GM23248 (cell line): ENCODE results near the gene TMC5. TPM values are rescaled to one million over a fixed set of nuclear protein-coding genes. Genes with fewer than 3 reads are reported as not detected.

ENCODE experiments used
- DNase-seq: peaks from one replicate; pipeline ENCODE4 v3.0.0-alpha.2; 2015
- H2AFZ ChIP-seq: fragments of 200-600 bp; sonication (generic); 2 replicates; pipeline ENCODE4 v1.6.1; 2016; ENCODE audit warnings: antibody characterized with exemption
- H3F3A ChIP-seq: fragments of 200-600 bp; sonication (generic); 2 replicates; pipeline ENCODE4 v1.6.1; 2016; ENCODE audit warnings: mild to moderate bottlenecking, antibody characterized with exemption, mixed run types; ENCODE audit not compliant: insufficient read depth
- H3K27ac ChIP-seq: fragments of 200-600 bp; sonication (generic); 2 replicates; pipeline ENCODE4 v1.5.1; 2016; ENCODE audit warnings: mild to moderate bottlenecking
- H3K27me3 ChIP-seq: fragments of 200-600 bp; sonication (generic); replicated peaks from 2 replicates; pipeline ENCODE4 v1.6.1; 2016; ENCODE audit warnings: mild to moderate bottlenecking; ENCODE audit not compliant: insufficient read depth
- H3K36me3 ChIP-seq: fragments of 200-600 bp; sonication (generic); 2 replicates; pipeline ENCODE4 v1.6.1; 2016; ENCODE audit warnings: low read depth, mild to moderate bottlenecking
- H3K4me1 ChIP-seq: fragments of 200-600 bp; sonication (generic); 2 replicates; pipeline ENCODE4 v1.6.1; 2016; ENCODE audit warnings: mild to moderate bottlenecking; ENCODE audit not compliant: insufficient read depth
- H3K4me2 ChIP-seq: fragments of 200-600 bp; sonication (generic); one replicate; pipeline ENCODE4 v1.6.1; 2016; ENCODE audit warnings: mild to moderate bottlenecking; ENCODE audit not compliant: unreplicated experiment
- H3K4me3 ChIP-seq: fragments of 200-600 bp; sonication (generic); 2 replicates; pipeline ENCODE4 v1.5.1; 2016; ENCODE audit warnings: mild to moderate bottlenecking
- H3K79me2 ChIP-seq: fragments of 200-600 bp; sonication (generic); 2 replicates; pipeline ENCODE4 v1.6.1; 2016; ENCODE audit warnings: mild to moderate bottlenecking; ENCODE audit not compliant: insufficient read depth
- H3K9ac ChIP-seq: fragments of 200-600 bp; sonication (generic); 2 replicates; pipeline ENCODE4 v1.6.1; 2016; ENCODE audit warnings: mild to moderate bottlenecking
- H3K9me2 ChIP-seq: fragments of 200-600 bp; sonication (generic); 2 replicates; pipeline ENCODE4 v1.6.1; 2016; ENCODE audit warnings: mixed run types, mild to moderate bottlenecking, moderate library complexity; ENCODE audit not compliant: insufficient read depth
- H3K9me3 ChIP-seq: fragments of 200-600 bp; sonication (generic); one replicate; pipeline ENCODE4 v1.6.1; 2017; ENCODE audit warnings: low read depth
- H4K20me1 ChIP-seq: fragments of 200-600 bp; sonication (generic); 2 replicates; pipeline ENCODE4 v1.6.0; 2016; ENCODE audit not compliant: insufficient read depth
- EZH2 ChIP-seq: fragments of 200-600 bp; sonication (generic); IDR thresholded peaks from 2 replicates; pipeline ENCODE4 v1.6.1; 2018; ENCODE audit warnings: antibody characterized with exemption, mild to moderate bottlenecking; ENCODE audit not compliant: insufficient read depth, poor library complexity, severe bottlenecking
- EZH2phosphoT487 ChIP-seq: fragments of 200-600 bp; sonication (generic); IDR thresholded peaks from 2 replicates; pipeline ENCODE4 v1.6.1; 2018; ENCODE audit warnings: antibody characterized with exemption, moderate library complexity, mild to moderate bottlenecking, low read depth; ENCODE audit not compliant: insufficient read depth
- WGBS, 2 experiments: methylation state at CpG; one replicate each; pipeline ENCODE4 v1.1.6; 2015 to 2017; ENCODE audit warnings: low lambda C conversion rate in 2 of 2, low coverage in 1 of 2; ENCODE audit errors: missing lambda C conversion rate in 2 of 2; 5-methylcytosine and 5-hydroxymethylcytosine counted together
- in situ Hi-C: fragments of 300-500 bp; cut with MboI; formaldehyde crosslinking; loops from 2 replicates; pipeline ENCODE4 v1.15.0; 2020
- polyA plus RNA-seq: library from polyadenylated mRNA; unstranded; fragments of >200 nt; fragmentation: Nextera tagmentation; extraction: Ambion mirVana; gene quantifications from 2 replicates; pipeline ENCODE4 v1.2.1, GENCODE V29; 2016
- total RNA-seq: library from RNA; depleted of rRNA; stranded (reverse); fragments of >200 nt; shearing (Covaris generic); gene quantifications from 2 replicates; pipeline ENCODE4 v1.2.3, GENCODE V29; 2014

The TMC5 gene
- total and polyA plus RNA-seq, 2 experiments from 2014 or later, result not detected

- Histone ChIP-seq H3K9me2 (no peaks in the 10 kb centered on the region), H3K9ac (no peak overlapping the region), H3F3A (no peaks in the 10 kb centered on the region), H3K36me3 (no peaks in the 10 kb centered on the region), H3K4me3 (no peak overlapping the region), H3K4me2 (no peak overlapping the region), H3K79me2 (no peaks in the 10 kb centered on the region), H3K9me3 (no peaks in the 10 kb centered on the region), H3K27me3 (no peaks in the 10 kb centered on the region), H3K4me1 (no peaks in the 10 kb centered on the region), H2AFZ (no peak overlapping the region), H4K20me1 (no peaks in the 10 kb centered on the region), H3K27ac (no peak overlapping the region)
- no peak for DNase-seq
- TF ChIP-seq EZH2, result no peak
- no peak for TF ChIP-seq EZH2phosphoT487
- in situ Hi-C loops, result loop anchor here (10.0 kb wide), 1 partner anchor 297 kb away; no protein-coding TSS in a partner anchor
- 33 to 44% methylated on average over 2 of the region's 2 CpGs for WGBS, 2 experiments
These were observed 35.4 kb upstream of the TMC5 start for GRCh38 chr16:19382084-19382801.

GRCh38 chr16:19382887-19383816 lies 34.5 kb upstream of the TMC5 start:
- no peak for TF ChIP-seq EZH2phosphoT487
- no peak for TF ChIP-seq EZH2
- Histone ChIP-seq H3K4me3 (no peak overlapping the region), H3F3A (no peaks in the 10 kb centered on the region), H4K20me1 (no peaks in the 10 kb centered on the region), H3K9ac (no peak overlapping the region), H3K4me1 (no peaks in the 10 kb centered on the region), H3K79me2 (no peaks in the 10 kb centered on the region), H3K27ac (no peak overlapping the region), H3K27me3 (no peaks in the 10 kb centered on the region), H3K9me2 (no peaks in the 10 kb centered on the region), H2AFZ (no peak overlapping the region), H3K4me2 (no peak overlapping the region), H3K9me3 (no peaks in the 10 kb centered on the region), H3K36me3 (no peaks in the 10 kb centered on the region)
- 41 to 51% methylated on average over 19 to 20 of the region's 20 CpGs for WGBS, 2 experiments
- in situ Hi-C loops, result loop anchor here (10.0 kb wide), 1 partner anchor 298 kb away; no protein-coding TSS in a partner anchor
- no peak for DNase-seq

GRCh38 chr16:19384656-19385055 lies 33.0 kb upstream of the TMC5 start:
- H2AFZ ChIP-seq, result no peak overlapping the region
- no peak overlapping the region for H3K9ac ChIP-seq
- H3K27me3 ChIP-seq, result no peaks in the 10 kb centered on the region
- in situ Hi-C loops, result loop anchor here (10.0 kb wide), 1 partner anchor 300 kb away; no protein-coding TSS in a partner anchor
- no peaks in the 10 kb centered on the region for H3K79me2 ChIP-seq
- H3K4me3 ChIP-seq, result no peak overlapping the region
- no peaks in the 10 kb centered on the region for H4K20me1 ChIP-seq
- no peaks in the 10 kb centered on the region for H3K4me1 ChIP-seq
- whole genome bisulfite sequencing, 2 experiments, result 6 to 7% methylated on average over 2 of the region's 2 CpGs
- H3K36me3 ChIP-seq, result no peaks in the 10 kb centered on the region
- no peaks in the 10 kb centered on the region for H3K9me3 ChIP-seq
- DNase-seq, result no peak
- TF ChIP-seq EZH2, result no peak
- TF ChIP-seq EZH2phosphoT487, result no peak
- H3K4me2 ChIP-seq, result no peak overlapping the region
- no peaks in the 10 kb centered on the region for H3K9me2 ChIP-seq
- H3K27ac ChIP-seq, result no peak overlapping the region
- no peaks in the 10 kb centered on the region for H3F3A ChIP-seq

DNA sequence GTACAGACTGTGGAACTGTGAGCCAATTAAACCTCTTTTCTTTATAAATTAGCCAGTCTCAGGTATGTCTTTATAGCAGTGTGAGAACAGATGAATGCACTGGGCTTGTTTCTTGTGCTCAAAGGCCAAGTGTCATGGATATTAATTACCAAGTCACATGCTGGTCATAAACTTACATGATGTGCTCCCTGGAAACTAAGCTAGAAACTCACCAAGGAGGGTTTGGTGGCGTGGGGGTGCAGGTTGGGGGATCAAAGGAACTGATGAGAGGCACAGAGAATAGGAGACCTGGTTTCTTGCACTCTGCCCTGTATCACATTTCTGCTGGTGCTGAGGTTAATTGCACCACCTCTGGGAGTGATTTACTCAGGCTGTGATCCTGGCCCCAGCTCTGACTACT lies 31.2 kb upstream of the TMC5 start:
- in situ Hi-C loops, result loop anchor here (10.0 kb wide), 1 partner anchor 302 kb away; no protein-coding TSS in a partner anchor
- H3K27me3 ChIP-seq, result no peaks in the 10 kb centered on the region
- H3K27ac ChIP-seq, result no peak overlapping the region
- 0% methylated on average over 1 of the region's 1 CpG for WGBS, 2 experiments
- H3K4me1 ChIP-seq, result no peaks in the 10 kb centered on the region
- no peaks in the 10 kb centered on the region for H3K9me2 ChIP-seq
- H4K20me1 ChIP-seq, result no peaks in the 10 kb centered on the region
- H3K9me3 ChIP-seq, result no peaks in the 10 kb centered on the region
- H3K4me2 ChIP-seq, result no peak overlapping the region
- no peaks in the 10 kb centered on the region for H3K79me2 ChIP-seq
- no peak overlapping the region for H2AFZ ChIP-seq
- H3K9ac ChIP-seq, result no peak overlapping the region
- no peak for DNase-seq
- no peaks in the 10 kb centered on the region for H3K36me3 ChIP-seq
- TF ChIP-seq EZH2 (no peak), EZH2phosphoT487 (no peak)
- H3F3A ChIP-seq, result no peaks in the 10 kb centered on the region
- H3K4me3 ChIP-seq, result no peak overlapping the region
